SK-N-SH treated with all-trans-retinoic acid at 6 μM for 48 hours (cell line): Measurements from ENCODE around the gene SLITRK3.
A peak's percentile ranks its signal among the peaks of the same experiment; 100 is the strongest.

Experiments used
- ATAC-seq: fragments of 200-7000 bp; cut with Tn5 transposase; 3 replicates; pipeline ENCODE4 v1.9.1; 2020; ENCODE audit warnings: mild to moderate bottlenecking, moderate library complexity
- ARNTL ChIP-seq: fragments of 450-650 bp; formaldehyde crosslinking; IDR thresholded peaks from 2 replicates; pipeline ENCODE4 v1.5.0; 2020; ENCODE audit warnings: low read depth, mild to moderate bottlenecking, moderate library complexity, borderline replicate concordance
- BACH2 ChIP-seq: fragments of 250-450 bp; sonication (Bioruptor Pico); IDR thresholded peaks from 2 replicates; pipeline ENCODE4 v1.9.0; 2021; ENCODE audit warnings: mild to moderate bottlenecking, borderline replicate concordance
- CSDC2 ChIP-seq: fragments of 250-450 bp; sonication (Bioruptor Pico); IDR thresholded peaks from 2 replicates; pipeline ENCODE4 v1.5.0; 2020; ENCODE audit warnings: mild to moderate bottlenecking, moderate library complexity
- CSRNP3 ChIP-seq: fragments of 250-450 bp; sonication (Bioruptor Pico); IDR thresholded peaks from 2 replicates; pipeline ENCODE4 v1.5.1; 2021; ENCODE audit warnings: mild to moderate bottlenecking, moderate library complexity
- ESRRG ChIP-seq: fragments of 250-450 bp; sonication (Bioruptor Pico); IDR thresholded peaks from 2 replicates; pipeline ENCODE4 v1.6.1; 2021; ENCODE audit warnings: mild to moderate bottlenecking
- GLIS3 ChIP-seq: fragments of 250-450 bp; sonication (Bioruptor Pico); IDR thresholded peaks from 2 replicates; pipeline ENCODE4 v1.5.0; 2020; ENCODE audit warnings: mild to moderate bottlenecking, moderate library complexity
- ISL1 ChIP-seq: fragments of 250-450 bp; sonication (Bioruptor Pico); IDR thresholded peaks from 2 replicates; pipeline ENCODE4 v2.1.2; 2022; ENCODE audit warnings: mild to moderate bottlenecking, moderate library complexity
- OSR1 ChIP-seq: fragments of 250-450 bp; sonication (Bioruptor Pico); IDR thresholded peaks from 2 replicates; pipeline ENCODE4 v1.8.0; 2022; ENCODE audit warnings: moderate library complexity, mild to moderate bottlenecking, inconsistent platforms
- PPARA ChIP-seq: fragments of 250-450 bp; sonication (Bioruptor Pico); IDR thresholded peaks from 2 replicates; pipeline ENCODE4 v1.5.0; 2020; ENCODE audit warnings: mild to moderate bottlenecking, borderline replicate concordance
- RARB ChIP-seq: fragments of 250-450 bp; sonication (Bioruptor Pico); IDR thresholded peaks from 2 replicates; pipeline ENCODE4 v1.8.0; 2021; ENCODE audit warnings: mild to moderate bottlenecking, moderate library complexity
- SNAI2 ChIP-seq: fragments of 250-450 bp; sonication (Bioruptor Pico); IDR thresholded peaks from 2 replicates; pipeline ENCODE4 v1.5.0; 2020; ENCODE audit warnings: mild to moderate bottlenecking, moderate library complexity
- TCF4 ChIP-seq: fragments of 250-450 bp; sonication (Bioruptor Pico); IDR thresholded peaks from 2 replicates; pipeline ENCODE4 v1.8.0; 2021; ENCODE audit warnings: mild to moderate bottlenecking, moderate library complexity, borderline replicate concordance
- TOX ChIP-seq: fragments of 250-450 bp; sonication (Bioruptor Pico); IDR thresholded peaks from 2 replicates; pipeline ENCODE4 v1.8.0; 2021; ENCODE audit warnings: mild to moderate bottlenecking, moderate library complexity, borderline replicate concordance
- TSHZ2 ChIP-seq: fragments of 250-450 bp; sonication (Bioruptor Pico); IDR thresholded peaks from 2 replicates; pipeline ENCODE4 v1.5.0; 2020; ENCODE audit warnings: mild to moderate bottlenecking, moderate library complexity
- ZC3H10 ChIP-seq: fragments of 250-450 bp; sonication (Bioruptor Pico); IDR thresholded peaks from 2 replicates; pipeline ENCODE4 v1.5.1; 2021; ENCODE audit warnings: mild to moderate bottlenecking, moderate library complexity
- ZFP3 ChIP-seq: fragments of 250-450 bp; sonication (Bioruptor Pico); IDR thresholded peaks from 2 replicates; pipeline ENCODE4 v1.5.0; 2020; ENCODE audit warnings: mild to moderate bottlenecking, moderate library complexity
- ZFP30 ChIP-seq: fragments of 450-650 bp; formaldehyde crosslinking; IDR thresholded peaks from 2 replicates; pipeline ENCODE4 v1.5.0; 2022; ENCODE audit warnings: mild to moderate bottlenecking, moderate library complexity
- ZNF70 ChIP-seq: fragments of 450-650 bp; formaldehyde crosslinking; IDR thresholded peaks from 2 replicates; pipeline ENCODE4 v1.5.0; 2020; ENCODE audit warnings: mild to moderate bottlenecking, moderate library complexity
- ZNF8 ChIP-seq: fragments of 450-650 bp; formaldehyde crosslinking; IDR thresholded peaks from 2 replicates; pipeline ENCODE4 v1.5.0; 2020; ENCODE audit warnings: mild to moderate bottlenecking, moderate library complexity
- TF ChIP-seq, protein P1 (sequence below): fragments of 250-450 bp; sonication (Bioruptor Pico); IDR thresholded peaks from 2 replicates; pipeline ENCODE4 v1.8.0; 2021; ENCODE audit warnings: low read depth, mild to moderate bottlenecking, moderate library complexity, borderline replicate concordance

SLITRK3 gene

DNA sequence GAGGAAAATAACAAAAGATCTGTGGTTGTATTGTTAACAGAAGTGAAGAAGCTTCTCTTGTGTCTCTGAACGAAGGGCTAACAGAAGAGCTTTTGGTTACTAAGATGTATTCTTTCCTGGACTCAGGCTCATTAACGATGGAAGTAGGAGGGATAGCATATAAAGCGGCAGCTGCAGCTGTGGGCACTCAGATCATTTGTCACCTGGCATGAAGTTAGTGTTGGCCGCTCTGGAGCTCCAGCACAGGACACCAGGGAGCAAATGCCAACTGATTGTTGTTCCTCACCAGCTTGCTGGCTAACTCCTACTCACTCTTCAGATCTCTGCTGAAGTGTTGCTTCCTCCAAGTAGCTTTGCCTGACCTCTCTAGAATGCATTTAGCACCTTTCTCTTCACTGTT is 15.5 kb upstream of the SLITRK3 start:
- TF ChIP-seq PPARA (CRISPR knock-in tag): no peak
- no peak for TF ChIP-seq TSHZ2 (CRISPR knock-in tag)
- TF ChIP-seq ZNF70: no peak
- no peak for TF ChIP-seq ESRRG (CRISPR knock-in tag)
- TF ChIP-seq TCF4 (CRISPR knock-in tag): no peak
- TF ChIP-seq, protein P1, sequence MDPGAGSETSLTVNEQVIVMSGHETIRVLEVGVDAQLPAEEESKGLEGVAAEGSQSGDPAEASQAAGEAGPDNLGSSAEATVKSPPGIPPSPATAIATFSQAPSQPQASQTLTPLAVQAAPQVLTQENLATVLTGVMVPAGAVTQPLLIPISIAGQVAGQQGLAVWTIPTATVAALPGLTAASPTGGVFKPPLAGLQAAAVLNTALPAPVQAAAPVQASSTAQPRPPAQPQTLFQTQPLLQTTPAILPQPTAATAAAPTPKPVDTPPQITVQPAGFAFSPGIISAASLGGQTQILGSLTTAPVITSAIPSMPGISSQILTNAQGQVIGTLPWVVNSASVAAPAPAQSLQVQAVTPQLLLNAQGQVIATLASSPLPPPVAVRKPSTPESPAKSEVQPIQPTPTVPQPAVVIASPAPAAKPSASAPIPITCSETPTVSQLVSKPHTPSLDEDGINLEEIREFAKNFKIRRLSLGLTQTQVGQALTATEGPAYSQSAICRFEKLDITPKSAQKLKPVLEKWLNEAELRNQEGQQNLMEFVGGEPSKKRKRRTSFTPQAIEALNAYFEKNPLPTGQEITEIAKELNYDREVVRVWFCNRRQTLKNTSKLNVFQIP (CRISPR knock-in tag): no peak
- TF ChIP-seq, all 23 proteins: peak for 0
- no peak for ATAC-seq

GRCh38 chr3:165210727-165211126 is 14.5 kb upstream of the SLITRK3 start:
- ATAC-seq: no peak
- TF ChIP-seq BACH2 (CRISPR knock-in tag) (no peak), CSRNP3 (CRISPR knock-in tag) (no peak)

DNA sequence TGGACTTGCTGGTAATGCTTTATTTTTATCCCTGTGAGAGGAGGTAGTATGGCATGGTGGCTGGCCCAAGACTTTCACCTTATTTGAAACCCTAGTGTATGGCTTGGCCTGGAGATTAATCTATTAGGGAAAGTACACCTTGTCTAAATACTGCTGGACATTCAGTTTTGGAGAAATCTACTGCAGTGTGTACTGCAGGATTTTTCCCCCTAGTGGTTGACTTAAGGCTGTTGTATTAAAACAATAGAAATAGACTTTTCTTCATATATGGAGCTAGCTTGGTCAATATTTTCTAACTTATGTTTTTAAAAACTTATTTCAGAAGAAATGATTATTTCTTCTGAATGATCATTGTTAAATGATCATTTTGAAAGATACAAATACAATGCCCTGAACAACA is 13.9 kb upstream of the SLITRK3 start:
- no peak for TF ChIP-seq ZFP3
- no peak for TF ChIP-seq PPARA (CRISPR knock-in tag)
- TF ChIP-seq TCF4 (CRISPR knock-in tag): no peak
- ATAC-seq: peak; percentile 54; the same call in 1 of the 3 replicates

DNA sequence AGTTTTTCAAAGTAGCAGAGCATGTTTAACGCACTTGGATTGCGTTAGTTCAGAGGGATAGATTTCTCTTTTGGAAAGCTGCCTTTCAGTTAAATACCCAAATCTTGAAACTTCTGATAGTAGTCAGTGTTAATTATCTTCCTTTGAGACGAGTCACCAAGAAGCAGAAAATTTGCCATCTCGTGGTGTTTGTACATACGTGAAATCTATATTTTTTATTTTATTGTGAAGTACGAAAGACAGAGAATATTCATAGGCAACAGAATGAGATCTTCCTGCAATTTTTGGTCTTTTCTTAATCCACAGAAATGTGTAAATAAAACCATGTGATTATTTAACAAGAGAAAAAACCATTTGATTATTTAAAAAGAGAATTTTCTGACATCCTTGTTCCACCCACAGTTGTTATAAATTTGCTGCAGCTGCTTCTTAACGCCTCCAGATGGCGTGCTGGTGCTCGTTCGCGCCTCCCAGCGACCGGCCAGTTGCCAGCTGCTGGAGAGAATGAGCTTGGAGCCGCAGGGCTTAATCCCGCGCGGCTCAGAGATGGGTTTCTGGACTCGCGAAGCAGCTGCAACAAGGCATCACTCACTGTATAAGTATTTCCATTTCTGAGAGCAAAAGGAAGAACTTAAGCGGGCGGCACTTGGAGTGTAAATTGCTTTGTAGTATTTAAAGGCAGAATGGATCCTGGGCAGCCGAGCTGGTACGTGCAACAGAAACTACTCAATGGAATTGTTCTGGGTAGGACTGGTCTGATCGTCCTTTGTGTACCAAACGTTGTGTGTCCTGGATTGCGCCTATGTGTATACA is 10.5 kb upstream of the SLITRK3 start:
- peak; percentile 99 for ATAC-seq
- TF ChIP-seq OSR1: no peak
- TF ChIP-seq ZNF70: no peak
- TF ChIP-seq ZC3H10: no peak
- TF ChIP-seq TSHZ2 (CRISPR knock-in tag): no peak
- TF ChIP-seq CSRNP3 (CRISPR knock-in tag): no peak
- no peak for TF ChIP-seq SNAI2 (CRISPR knock-in tag)
- no peak for TF ChIP-seq ZNF8 (CRISPR knock-in tag)
- no peak for TF ChIP-seq GLIS3 (CRISPR knock-in tag)
- no peak for TF ChIP-seq ZFP3
- no peak; the same call in 1 of the 2 replicates for TF ChIP-seq TCF4 (CRISPR knock-in tag)
- no peak for TF ChIP-seq ESRRG (CRISPR knock-in tag)
- TF ChIP-seq ISL1 (CRISPR knock-in tag): no peak
- TF ChIP-seq ARNTL (CRISPR knock-in tag): no peak
- no peak for TF ChIP-seq RARB (CRISPR knock-in tag)
- TF ChIP-seq TOX (CRISPR knock-in tag): no peak
- no peak for TF ChIP-seq PPARA (CRISPR knock-in tag)
- TF ChIP-seq ZFP30 (CRISPR knock-in tag): no peak
- TF ChIP-seq, protein P1 (CRISPR knock-in tag): no peak
- TF ChIP-seq CSDC2 (CRISPR knock-in tag): no peak
